HepG2 (cell line): Measurements from ENCODE around the gene MAPK1.
"Not testable (repeated sequence)": the region's sequence is repeated elsewhere in the genome, so short reads cannot be mapped to it uniquely, and the experiment has no call there.

Experiments used
- BCL6 ChIP-seq: IDR thresholded peaks from 2 replicates; pipeline ENCODE4 v1.6.1; 2016; ENCODE audit warnings: missing genetic modification reagents, missing compliant biosample characterization
- HES4 ChIP-seq: sonication (generic); formaldehyde crosslinking; IDR thresholded peaks from 2 replicates; pipeline ENCODE4 v1.9.0; 2021; ENCODE audit warnings: mild to moderate bottlenecking, missing genetic modification reagents, borderline replicate concordance
- ZKSCAN5 ChIP-seq: sonication (generic); formaldehyde crosslinking; IDR thresholded peaks from 2 replicates; pipeline ENCODE4 v1.5.1; 2020; ENCODE audit warnings: mild to moderate bottlenecking, missing genetic modification reagents
- TF ChIP-seq, protein P1 (sequence below): IDR thresholded peaks from 2 replicates; pipeline ENCODE4 v1.6.1; 2012; ENCODE audit warnings: inconsistent platforms

DNA sequence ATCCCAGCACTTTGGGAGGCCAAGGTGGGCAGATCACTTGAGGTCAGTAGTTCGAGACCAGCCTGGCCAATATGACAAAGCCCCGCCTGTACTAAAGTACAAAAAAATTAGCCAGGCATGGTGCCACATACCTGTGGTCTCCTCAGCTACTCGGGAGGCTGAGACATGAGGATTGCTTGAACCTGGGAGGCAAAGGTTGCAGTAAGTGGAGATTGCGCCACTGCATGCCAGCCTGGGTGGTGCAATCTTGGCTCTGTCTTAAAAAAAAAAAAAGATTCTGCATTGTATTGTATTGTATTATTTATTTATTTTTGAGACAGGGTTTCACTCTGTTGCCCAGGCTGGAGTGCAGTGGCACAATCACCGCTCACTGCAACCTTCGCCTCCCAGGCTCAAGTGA is 122.5 kb downstream of the MAPK1 start:
- TF ChIP-seq, protein P1, sequence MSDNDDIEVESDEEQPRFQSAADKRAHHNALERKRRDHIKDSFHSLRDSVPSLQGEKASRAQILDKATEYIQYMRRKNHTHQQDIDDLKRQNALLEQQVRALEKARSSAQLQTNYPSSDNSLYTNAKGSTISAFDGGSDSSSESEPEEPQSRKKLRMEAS, result not testable (repeated sequence)
- not testable (repeated sequence) for TF ChIP-seq BCL6 (CRISPR knock-in tag); ZKSCAN5; HES4 (CRISPR knock-in tag)
